MM.1S (cell line): ENCODE measurements around the gene KIAA0825.
"Not testable (repeated sequence)": the region's sequence is repeated elsewhere in the genome, so short reads cannot be mapped to it uniquely, and the experiment has no call there.

ENCODE experiments used
- DNase-seq: peaks from one replicate; pipeline ENCODE4 v3.0.0-alpha.2; 2015
- H2AFZ ChIP-seq: fragments of 300-600 bp; sonication (generic); 2 replicates; pipeline ENCODE4 v1.6.0; 2016; ENCODE audit warnings: antibody characterized with exemption, low read length
- H3F3A ChIP-seq: fragments of 300-600 bp; sonication (generic); 2 replicates; pipeline ENCODE4 v1.6.1; 2016; ENCODE audit warnings: mild to moderate bottlenecking, antibody characterized with exemption, low read length, moderate library complexity, mixed read lengths; ENCODE audit not compliant: insufficient read depth
- H3K27ac ChIP-seq: fragments of 300-600 bp; sonication (generic); 2 replicates; pipeline ENCODE4 v1.5.1; 2016; ENCODE audit warnings: mild to moderate bottlenecking, low read length
- H3K27me3 ChIP-seq: fragments of 300-600 bp; sonication (generic); replicated peaks from 2 replicates; pipeline ENCODE4 v1.6.0; 2016; ENCODE audit warnings: low read length; ENCODE audit not compliant: insufficient read depth
- H3K36me3 ChIP-seq: fragments of 300-600 bp; sonication (generic); replicated peaks from 2 replicates; pipeline ENCODE4 v1.6.1; 2016; ENCODE audit warnings: mild to moderate bottlenecking, low read length, mixed read lengths; ENCODE audit not compliant: insufficient read depth
- H3K4me1 ChIP-seq: fragments of 300-600 bp; sonication (generic); 2 replicates; pipeline ENCODE4 v1.6.1; 2016; ENCODE audit warnings: low read length, mixed read lengths
- H3K4me2 ChIP-seq: fragments of 300-600 bp; sonication (generic); 2 replicates; pipeline ENCODE4 v1.6.0; 2016; ENCODE audit warnings: low read depth, low read length
- H3K4me3 ChIP-seq: fragments of 300-600 bp; sonication (generic); 2 replicates; pipeline ENCODE4 v1.5.1; 2016; ENCODE audit warnings: low read length, mixed read lengths
- H3K79me2 ChIP-seq: fragments of 300-600 bp; sonication (generic); 2 replicates; pipeline ENCODE4 v1.6.1; 2016; ENCODE audit warnings: mixed run types, low read length, mixed read lengths
- H3K9ac ChIP-seq: fragments of 300-600 bp; sonication (generic); 2 replicates; pipeline ENCODE4 v1.6.1; 2016; ENCODE audit warnings: low read length, mixed read lengths
- H3K9me2 ChIP-seq: fragments of 300-600 bp; sonication (generic); replicated peaks from 2 replicates; pipeline ENCODE4 v1.6.1; 2016; ENCODE audit warnings: mild to moderate bottlenecking, low read length, mixed read lengths; ENCODE audit not compliant: insufficient read depth
- H3K9me3 ChIP-seq: fragments of 300-600 bp; sonication (generic); replicated peaks from 2 replicates; pipeline ENCODE4 v1.6.1; 2016; ENCODE audit warnings: mild to moderate bottlenecking, low read length, mixed read lengths; ENCODE audit not compliant: insufficient read depth
- H4K20me1 ChIP-seq: fragments of 300-600 bp; sonication (generic); 2 replicates; pipeline ENCODE4 v1.6.1; 2016; ENCODE audit warnings: mild to moderate bottlenecking, low read length, moderate library complexity, mixed read lengths; ENCODE audit not compliant: insufficient read depth
- EZH2 ChIP-seq: fragments of 300-600 bp; sonication (generic); optimal IDR thresholded peaks from 2 replicates; pipeline ENCODE3; 2017; ENCODE audit warnings: low read depth, mild to moderate bottlenecking, antibody characterized with exemption, low read length, mixed read lengths
- EZH2phosphoT487 ChIP-seq: fragments of 300-600 bp; sonication (generic); IDR thresholded peaks from 2 replicates; pipeline ENCODE4 v1.6.1; 2018; ENCODE audit warnings: antibody characterized with exemption, low read length
- TF ChIP-seq, protein P1 (sequence below): fragments of 300-600 bp; sonication (generic); IDR thresholded peaks from 2 replicates; pipeline ENCODE4 v1.5.1; 2016; ENCODE audit warnings: antibody characterized with exemption, low read length, mixed read lengths

The KIAA0825 gene

GRCh38 chr5:94153736-94154450, 464.5 kb downstream of the KIAA0825 start:
- no peak overlapping the region for H3K27ac ChIP-seq
- no peaks in the 10 kb centered on the region for H3K79me2 ChIP-seq
- no peaks in the 10 kb centered on the region for H3F3A ChIP-seq
- no peaks in the 10 kb centered on the region for H3K9me2 ChIP-seq
- H3K4me2 ChIP-seq = no peak overlapping the region
- H3K4me3 ChIP-seq = no peak overlapping the region
- no peaks in the 10 kb centered on the region for H3K36me3 ChIP-seq
- TF ChIP-seq EZH2phosphoT487 (no peak), EZH2 (no peak)
- H3K27me3 ChIP-seq = no peaks in the 10 kb centered on the region
- no peaks in the 10 kb centered on the region for H3K9me3 ChIP-seq
- no peak overlapping the region for H3K9ac ChIP-seq
- H4K20me1 ChIP-seq = no peaks in the 10 kb centered on the region
- no peak overlapping the region for H2AFZ ChIP-seq
- DNase-seq = no peak
- H3K4me1 ChIP-seq = no peaks in the 10 kb centered on the region

- H2AFZ ChIP-seq, H3K79me2 ChIP-seq, H3K4me2 ChIP-seq, H3K36me3 ChIP-seq, H3K4me3 ChIP-seq, H3K9me2 ChIP-seq, DNase-seq, H3K9me3 ChIP-seq, H3K9ac ChIP-seq, H3K27me3 ChIP-seq, H3F3A ChIP-seq, H4K20me1 ChIP-seq, H3K27ac ChIP-seq, H3K4me1 ChIP-seq: not testable (repeated sequence)
Observed at GRCh38 chr5:94143621-94144020, 474.8 kb downstream of the KIAA0825 start.

DNA sequence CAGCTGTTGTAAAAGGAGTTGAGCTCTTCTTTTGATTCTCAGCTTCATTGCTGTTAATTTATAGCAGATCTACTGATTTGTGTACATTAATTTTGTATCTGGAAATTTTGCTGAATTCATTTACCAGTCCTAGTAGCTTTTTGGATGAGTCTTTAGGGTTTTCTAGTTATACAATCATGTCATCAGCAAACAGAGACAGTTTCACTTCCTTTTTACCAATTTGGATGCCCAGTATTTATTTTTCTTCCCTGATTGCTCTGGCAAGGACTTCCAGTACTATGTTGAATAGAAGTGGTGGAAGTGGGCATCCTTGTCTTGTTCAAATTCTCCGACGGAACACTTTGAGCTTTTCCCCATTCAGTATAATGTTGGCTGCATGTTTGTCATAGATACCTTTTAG, 478.1 kb downstream of the KIAA0825 start:
- TF ChIP-seq, protein P1, sequence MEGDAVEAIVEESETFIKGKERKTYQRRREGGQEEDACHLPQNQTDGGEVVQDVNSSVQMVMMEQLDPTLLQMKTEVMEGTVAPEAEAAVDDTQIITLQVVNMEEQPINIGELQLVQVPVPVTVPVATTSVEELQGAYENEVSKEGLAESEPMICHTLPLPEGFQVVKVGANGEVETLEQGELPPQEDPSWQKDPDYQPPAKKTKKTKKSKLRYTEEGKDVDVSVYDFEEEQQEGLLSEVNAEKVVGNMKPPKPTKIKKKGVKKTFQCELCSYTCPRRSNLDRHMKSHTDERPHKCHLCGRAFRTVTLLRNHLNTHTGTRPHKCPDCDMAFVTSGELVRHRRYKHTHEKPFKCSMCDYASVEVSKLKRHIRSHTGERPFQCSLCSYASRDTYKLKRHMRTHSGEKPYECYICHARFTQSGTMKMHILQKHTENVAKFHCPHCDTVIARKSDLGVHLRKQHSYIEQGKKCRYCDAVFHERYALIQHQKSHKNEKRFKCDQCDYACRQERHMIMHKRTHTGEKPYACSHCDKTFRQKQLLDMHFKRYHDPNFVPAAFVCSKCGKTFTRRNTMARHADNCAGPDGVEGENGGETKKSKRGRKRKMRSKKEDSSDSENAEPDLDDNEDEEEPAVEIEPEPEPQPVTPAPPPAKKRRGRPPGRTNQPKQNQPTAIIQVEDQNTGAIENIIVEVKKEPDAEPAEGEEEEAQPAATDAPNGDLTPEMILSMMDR = no peak
- TF ChIP-seq EZH2 (no peak), EZH2phosphoT487 (no peak)
- Histone ChIP-seq H4K20me1 (no peaks in the 10 kb centered on the region), H2AFZ (no peak overlapping the region), H3K9ac (no peak overlapping the region), H3K4me2 (no peak overlapping the region), H3K79me2 (no peaks in the 10 kb centered on the region), H3F3A (no peaks in the 10 kb centered on the region), H3K9me3 (no peaks in the 10 kb centered on the region), H3K27me3 (no peaks in the 10 kb centered on the region), H3K9me2 (no peaks in the 10 kb centered on the region), H3K27ac (no peak overlapping the region), H3K4me1 (no peaks in the 10 kb centered on the region), H3K4me3 (no peak overlapping the region), H3K36me3 (no peaks in the 10 kb centered on the region)
- DNase-seq = no peak

GRCh38 chr5:94130077-94130476, 488.3 kb downstream of the KIAA0825 start:
- Histone ChIP-seq H3K27me3 (no peaks in the 10 kb centered on the region), H3K27ac (no peak overlapping the region), H3F3A (no peaks in the 10 kb centered on the region), H2AFZ (no peak overlapping the region), H4K20me1 (no peaks in the 10 kb centered on the region), H3K4me3 (no peak overlapping the region), H3K79me2 (no peaks in the 10 kb centered on the region), H3K9ac (no peak overlapping the region), H3K9me2 (no peaks in the 10 kb centered on the region), H3K4me2 (no peak overlapping the region), H3K4me1 (no peaks in the 10 kb centered on the region), H3K9me3 (no peaks in the 10 kb centered on the region), H3K36me3 (no peaks in the 10 kb centered on the region)
- no peak for TF ChIP-seq EZH2phosphoT487
- TF ChIP-seq EZH2 = no peak
- TF ChIP-seq, protein P1 = no peak
- no peak for DNase-seq
